ENCODE data around the gene MEGF6.

- TF ChIP-seq POLR2A (IDR thresholded peaks at IDR 0.05; ENCODE audit: low read depth, low read length): no peak
- TF ChIP-seq POLR2AphosphoS5 (IDR thresholded peaks at IDR 0.05; ENCODE audit: low read depth, low read length): no peak
- TF ChIP-seq TAF1 (IDR thresholded peaks at IDR 0.05; ENCODE audit: borderline replicate concordance, low read depth, low read length): no peak
These were observed 41.0 kb downstream of the MEGF6 start for GRCh38 chr1:3570066-3570986.
